Chondrocyte (in vitro differentiated cells): Measurements from ENCODE around the gene PLEKHO1. TPM values are rescaled to one million over a fixed set of nuclear protein-coding genes. Genes with fewer than 3 reads are reported as not detected.

ENCODE experiments used
- DNase-seq: peaks from one replicate; pipeline ENCODE4 v3.0.0; 2021; ENCODE audit warnings: mixed read lengths, low spot score
- H3K27ac Mint-ChIP-seq: one replicate; pipeline ENCODE4 v1.8.0; 2021; ENCODE audit warnings: mild to moderate bottlenecking, moderate library complexity, mixed read lengths; ENCODE audit not compliant: unreplicated experiment
- H3K27me3 Mint-ChIP-seq: 2 replicates; pipeline ENCODE4 v1.8.0; 2021; ENCODE audit warnings: low read depth, mixed read lengths
- H3K36me3 Mint-ChIP-seq: 2 replicates; pipeline ENCODE4 v1.8.0; 2021; ENCODE audit warnings: low read depth, mixed read lengths
- H3K4me1 Mint-ChIP-seq: 2 replicates; pipeline ENCODE4 v1.8.0; 2021; ENCODE audit warnings: low read depth, mild to moderate bottlenecking, mixed read lengths
- H3K4me3 Mint-ChIP-seq: one replicate; pipeline ENCODE4 v1.8.0; 2021; ENCODE audit warnings: mild to moderate bottlenecking, moderate library complexity, mixed read lengths; ENCODE audit not compliant: unreplicated experiment
- H3K9me3 Mint-ChIP-seq: 2 replicates; pipeline ENCODE4 v1.8.0; 2021; ENCODE audit warnings: low read depth, mixed read lengths
- total RNA-seq: library from RNA; stranded (reverse); gene quantifications from 3 replicates; pipeline ENCODE4 v1.2.1, GENCODE V29; 2021
- TF ChIP-seq, protein P1 (sequence below): fragments of 200-600 bp; sonication (generic); IDR thresholded peaks from 2 replicates; pipeline ENCODE4 v1.5.0; 2021; ENCODE audit warnings: antibody characterized with exemption, mild to moderate bottlenecking, moderate library complexity

PLEKHO1 gene
- total RNA-seq, 1 donor from 2014 or later: 52.5 TPM

GRCh38 chr1:150111670-150112069 lies 38.0 kb upstream of the PLEKHO1 start:
- Mint-ChIP-seq H3K4me3 (no peak overlapping the region), H3K27me3 (no peaks in the 10 kb centered on the region), H3K9me3 (peaks cover 12% of the 10 kb centered on the region), H3K36me3 (peaks cover 27% of the 10 kb centered on the region), H3K27ac (no peak overlapping the region), H3K4me1 (no peaks in the 10 kb centered on the region)
- TF ChIP-seq, protein P1, sequence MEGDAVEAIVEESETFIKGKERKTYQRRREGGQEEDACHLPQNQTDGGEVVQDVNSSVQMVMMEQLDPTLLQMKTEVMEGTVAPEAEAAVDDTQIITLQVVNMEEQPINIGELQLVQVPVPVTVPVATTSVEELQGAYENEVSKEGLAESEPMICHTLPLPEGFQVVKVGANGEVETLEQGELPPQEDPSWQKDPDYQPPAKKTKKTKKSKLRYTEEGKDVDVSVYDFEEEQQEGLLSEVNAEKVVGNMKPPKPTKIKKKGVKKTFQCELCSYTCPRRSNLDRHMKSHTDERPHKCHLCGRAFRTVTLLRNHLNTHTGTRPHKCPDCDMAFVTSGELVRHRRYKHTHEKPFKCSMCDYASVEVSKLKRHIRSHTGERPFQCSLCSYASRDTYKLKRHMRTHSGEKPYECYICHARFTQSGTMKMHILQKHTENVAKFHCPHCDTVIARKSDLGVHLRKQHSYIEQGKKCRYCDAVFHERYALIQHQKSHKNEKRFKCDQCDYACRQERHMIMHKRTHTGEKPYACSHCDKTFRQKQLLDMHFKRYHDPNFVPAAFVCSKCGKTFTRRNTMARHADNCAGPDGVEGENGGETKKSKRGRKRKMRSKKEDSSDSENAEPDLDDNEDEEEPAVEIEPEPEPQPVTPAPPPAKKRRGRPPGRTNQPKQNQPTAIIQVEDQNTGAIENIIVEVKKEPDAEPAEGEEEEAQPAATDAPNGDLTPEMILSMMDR: no peak
- no peak for DNase-seq

DNA sequence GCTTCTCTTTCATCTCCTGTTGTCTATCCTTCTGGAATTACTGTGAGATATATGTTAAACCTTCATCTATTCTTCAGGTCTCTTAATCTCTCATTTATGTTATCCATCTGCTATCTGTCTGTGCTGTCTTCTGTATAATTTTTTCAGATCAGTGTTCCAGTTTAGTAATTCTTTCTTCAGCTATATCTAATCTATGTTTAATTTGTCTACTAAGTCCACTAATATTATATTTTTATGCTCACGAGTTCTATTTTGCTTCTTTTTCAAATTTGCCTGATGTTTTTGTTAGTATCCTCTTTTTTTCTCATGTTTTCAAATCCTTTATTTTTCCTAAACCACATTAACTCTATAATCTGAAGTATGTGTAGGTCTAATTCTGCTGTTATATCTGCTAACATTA lies 34.6 kb upstream of the PLEKHO1 start:
- no peak for DNase-seq
- Mint-ChIP-seq H3K27ac (no peak overlapping the region), H3K4me1 (no peaks in the 10 kb centered on the region), H3K27me3 (no peaks in the 10 kb centered on the region), H3K36me3 (peaks cover 25% of the 10 kb centered on the region), H3K9me3 (peaks cover 12% of the 10 kb centered on the region), H3K4me3 (no peak overlapping the region)
- TF ChIP-seq, protein P1: no peak

GRCh38 chr1:150118716-150119115 lies 31.0 kb upstream of the PLEKHO1 start:
- Mint-ChIP-seq H3K27ac (no peak overlapping the region), H3K36me3 (peaks cover 18% of the 10 kb centered on the region), H3K9me3 (peaks cover 8% of the 10 kb centered on the region), H3K4me1 (peaks cover 9% of the 10 kb centered on the region), H3K27me3 (no peaks in the 10 kb centered on the region), H3K4me3 (no peak overlapping the region)
- TF ChIP-seq, protein P1: no peak
- DNase-seq: no peak

DNA sequence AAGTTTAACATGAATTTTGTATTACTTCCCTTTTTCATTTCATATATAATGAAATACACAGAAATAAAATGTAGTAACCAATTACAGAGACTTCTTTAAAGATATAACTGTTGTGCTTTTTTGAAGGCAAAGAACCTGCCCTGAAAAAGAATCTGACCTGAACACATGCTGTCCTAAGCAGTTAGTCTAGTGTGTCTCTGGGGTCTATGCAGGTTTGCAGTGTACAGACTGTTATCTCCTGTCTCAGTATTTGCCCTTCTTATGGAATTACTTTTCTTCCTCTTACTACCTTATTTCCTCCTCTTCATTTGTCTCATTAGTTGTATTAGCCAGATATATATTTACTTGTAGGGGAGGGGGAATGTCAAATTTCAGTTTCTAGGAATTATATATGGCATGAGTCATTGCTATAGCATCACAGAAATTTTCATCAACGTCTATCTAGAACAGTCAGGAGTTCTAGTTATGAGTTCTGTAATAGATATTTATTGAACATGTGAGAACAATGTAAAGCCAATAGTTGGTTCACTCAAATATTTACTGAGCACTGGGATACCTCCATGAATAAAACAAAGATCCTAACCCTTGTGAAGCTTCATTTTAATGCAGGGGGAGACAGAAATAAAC lies 28.4 kb upstream of the PLEKHO1 start:
- Mint-ChIP-seq H3K4me3 (no peak overlapping the region), H3K27ac (peak overlapping the region; percentile 73), H3K9me3 (no peaks in the 10 kb centered on the region), H3K4me1 (peaks cover 9% of the 10 kb centered on the region), H3K27me3 (no peaks in the 10 kb centered on the region), H3K36me3 (peaks cover 3% of the 10 kb centered on the region)
- DNase-seq: no peak
- TF ChIP-seq, protein P1: no peak

DNA sequence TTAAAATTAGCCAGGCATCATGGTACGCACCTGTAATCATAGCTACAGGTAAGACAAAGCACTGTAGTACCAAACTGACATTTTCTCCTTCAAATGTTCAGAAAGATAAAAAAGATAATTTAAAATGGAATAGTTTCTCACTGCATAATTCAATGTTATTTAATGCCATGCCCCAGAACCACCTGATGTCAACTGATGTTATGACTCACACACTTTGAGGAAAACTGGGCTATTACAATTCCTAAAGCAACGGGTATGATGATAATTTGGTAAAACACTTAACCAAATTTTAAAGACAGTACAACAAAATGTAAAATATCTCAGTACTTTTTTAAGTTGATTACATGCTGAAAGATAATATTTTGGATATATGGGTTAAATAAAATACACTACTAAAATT lies 22.9 kb upstream of the PLEKHO1 start:
- TF ChIP-seq, protein P1: no peak
- H3K27me3 Mint-ChIP-seq: no peaks in the 10 kb centered on the region
- no peaks in the 10 kb centered on the region for H3K9me3 Mint-ChIP-seq
- DNase-seq: no peak
- H3K4me3 Mint-ChIP-seq: no peak overlapping the region
- H3K27ac Mint-ChIP-seq: no peak overlapping the region
- peaks cover 1% of the 10 kb centered on the region for H3K4me1 Mint-ChIP-seq
- peaks cover 3% of the 10 kb centered on the region for H3K36me3 Mint-ChIP-seq
